ENCODE measurements around the gene MAD1L1.
A peak's percentile ranks its signal among the peaks of the same experiment; 100 is the strongest.

MAD1L1 gene

GRCh38 chr7:1906988-1907745, 325.6 kb downstream of the MAD1L1 start:
- no peak for DNase-seq

GRCh38 chr7:1906087-1906830, 326.5 kb downstream of the MAD1L1 start:
- no peak for DNase-seq

- no peak for DNase-seq
These were observed 330.4 kb downstream of the MAD1L1 start for GRCh38 chr7:1902231-1902855.

GRCh38 chr7:1901431-1902210, 331.1 kb downstream of the MAD1L1 start:
- no peak for DNase-seq

- DNase-seq, result no peak
These were observed 331.9 kb downstream of the MAD1L1 start for GRCh38 chr7:1900847-1901246.

GRCh38 chr7:1899951-1900762, 332.6 kb downstream of the MAD1L1 start:
- no peak for DNase-seq

- peak; percentile 30 for DNase-seq
These were observed 333.5 kb downstream of the MAD1L1 start for GRCh38 chr7:1899196-1899595.

- DNase-seq, result no peak
These were observed 334.0 kb downstream of the MAD1L1 start for GRCh38 chr7:1898628-1899185.

- no peak for DNase-seq
These were observed 334.7 kb downstream of the MAD1L1 start for GRCh38 chr7:1897861-1898627.

GRCh38 chr7:1897076-1897860, 335.5 kb downstream of the MAD1L1 start:
- DNase-seq, result no peak

GRCh38 chr7:1895664-1896515, 336.9 kb downstream of the MAD1L1 start:
- DNase-seq, result no peak

GRCh38 chr7:1894906-1895663, 337.7 kb downstream of the MAD1L1 start:
- DNase-seq, result no peak

- no peak for DNase-seq
These were observed 338.3 kb downstream of the MAD1L1 start for GRCh38 chr7:1894313-1894900.

- DNase-seq, result no peak
These were observed 339.3 kb downstream of the MAD1L1 start for GRCh38 chr7:1893451-1893850.

- no peak for DNase-seq
These were observed 339.7 kb downstream of the MAD1L1 start for GRCh38 chr7:1893036-1893435.

GRCh38 chr7:1892011-1892965, 340.5 kb downstream of the MAD1L1 start:
- no peak for DNase-seq
